GM21619 (cell line): ENCODE results near the gene SYCE3.
"Not testable (repeated sequence)": the region's sequence is repeated elsewhere in the genome, so short reads cannot be mapped to it uniquely, and the experiment has no call there.

Experiments used
- ATAC-seq: cut with Tn5 transposase; IDR thresholded peaks from one replicate; pipeline ENCODE4 v1.9.1; 2021; ENCODE audit not compliant: unreplicated experiment

SYCE3 gene

DNA sequence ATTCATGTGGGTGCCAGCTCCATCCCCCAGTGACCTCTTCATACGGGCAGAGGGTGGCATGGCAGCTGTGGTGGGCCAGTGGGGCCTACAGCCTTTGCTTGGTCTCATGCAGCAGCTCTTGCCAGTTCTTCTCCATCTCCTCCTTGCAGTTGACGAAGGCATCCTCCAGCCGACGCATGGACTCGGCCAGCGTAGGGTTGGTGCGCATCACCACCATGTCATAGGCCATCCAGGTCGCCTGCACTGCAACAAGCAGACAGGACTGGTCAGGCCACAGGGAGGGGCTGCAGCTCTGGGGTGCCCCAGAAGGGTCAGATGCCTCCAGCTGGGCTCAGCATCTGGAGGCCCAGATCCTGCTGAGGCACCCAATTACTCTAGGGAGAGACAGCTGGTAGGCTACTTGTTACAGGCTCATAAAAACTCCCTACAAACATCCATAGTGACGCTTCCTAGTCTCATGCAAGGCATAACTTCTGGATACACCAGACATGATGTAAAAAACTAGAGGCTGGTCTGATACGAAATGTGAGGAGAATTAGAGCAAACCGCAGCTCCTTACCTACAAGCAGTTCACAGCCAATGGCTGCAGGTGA, 11.5 kb downstream of the SYCE3 start:
- ATAC-seq, result no peak

DNA sequence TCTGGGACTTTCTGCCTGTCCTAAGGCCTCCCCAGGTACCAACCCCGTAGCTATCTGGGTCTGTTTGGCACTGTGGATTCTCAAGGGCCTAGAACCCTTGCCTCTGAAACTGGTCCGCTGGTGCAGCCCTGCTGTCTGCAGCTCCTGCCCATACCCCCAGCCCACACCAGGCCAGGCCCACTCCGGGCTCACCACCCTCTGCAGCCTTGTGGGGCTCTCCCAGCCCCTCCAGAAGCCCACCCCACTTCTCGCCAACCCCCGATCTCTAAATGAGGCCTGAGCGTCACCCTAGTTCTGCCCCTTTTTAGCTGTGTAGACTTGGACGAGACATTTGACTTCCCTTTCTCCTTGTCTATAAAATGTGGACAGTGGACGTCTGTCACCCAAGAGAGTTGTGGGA, 12.3 kb downstream of the SYCE3 start:
- no peak for ATAC-seq

DNA sequence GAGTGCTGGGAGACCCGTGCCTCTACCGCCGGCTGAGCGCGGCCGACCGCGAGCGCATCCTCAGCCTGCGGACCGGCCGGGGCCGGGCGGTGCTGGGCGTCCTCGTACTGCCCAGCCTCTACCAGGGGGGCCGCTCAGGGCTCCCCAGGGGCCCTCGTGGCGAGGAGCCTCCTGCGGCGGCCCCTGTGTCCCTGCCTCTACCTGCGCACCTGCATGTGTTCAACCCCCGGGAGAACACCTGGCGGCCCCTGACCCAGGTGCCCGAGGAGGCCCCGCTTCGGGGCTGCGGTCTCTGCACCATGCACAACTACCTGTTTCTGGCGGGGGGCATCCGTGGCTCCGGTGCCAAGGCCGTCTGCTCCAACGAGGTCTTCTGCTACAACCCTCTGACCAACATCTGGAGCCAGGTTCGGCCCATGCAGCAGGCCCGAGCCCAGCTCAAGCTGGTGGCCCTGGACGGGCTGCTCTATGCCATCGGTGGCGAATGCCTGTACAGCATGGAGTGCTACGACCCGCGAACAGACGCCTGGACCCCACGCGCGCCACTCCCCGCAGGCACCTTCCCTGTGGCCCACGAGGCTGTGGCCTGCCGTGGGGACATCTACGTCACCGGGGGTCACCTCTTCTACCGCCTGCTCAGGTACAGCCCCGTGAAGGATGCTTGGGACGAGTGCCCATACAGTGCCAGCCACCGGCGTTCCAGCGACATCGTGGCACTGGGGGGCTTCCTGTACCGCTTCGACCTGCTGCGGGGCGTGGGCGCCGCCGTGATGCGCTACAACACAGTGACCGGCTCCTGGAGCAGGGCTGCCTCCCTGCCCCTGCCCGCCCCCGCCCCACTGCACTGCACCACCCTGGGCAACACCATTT, 13.6 kb downstream of the SYCE3 start:
- ATAC-seq, result no peak

DNA sequence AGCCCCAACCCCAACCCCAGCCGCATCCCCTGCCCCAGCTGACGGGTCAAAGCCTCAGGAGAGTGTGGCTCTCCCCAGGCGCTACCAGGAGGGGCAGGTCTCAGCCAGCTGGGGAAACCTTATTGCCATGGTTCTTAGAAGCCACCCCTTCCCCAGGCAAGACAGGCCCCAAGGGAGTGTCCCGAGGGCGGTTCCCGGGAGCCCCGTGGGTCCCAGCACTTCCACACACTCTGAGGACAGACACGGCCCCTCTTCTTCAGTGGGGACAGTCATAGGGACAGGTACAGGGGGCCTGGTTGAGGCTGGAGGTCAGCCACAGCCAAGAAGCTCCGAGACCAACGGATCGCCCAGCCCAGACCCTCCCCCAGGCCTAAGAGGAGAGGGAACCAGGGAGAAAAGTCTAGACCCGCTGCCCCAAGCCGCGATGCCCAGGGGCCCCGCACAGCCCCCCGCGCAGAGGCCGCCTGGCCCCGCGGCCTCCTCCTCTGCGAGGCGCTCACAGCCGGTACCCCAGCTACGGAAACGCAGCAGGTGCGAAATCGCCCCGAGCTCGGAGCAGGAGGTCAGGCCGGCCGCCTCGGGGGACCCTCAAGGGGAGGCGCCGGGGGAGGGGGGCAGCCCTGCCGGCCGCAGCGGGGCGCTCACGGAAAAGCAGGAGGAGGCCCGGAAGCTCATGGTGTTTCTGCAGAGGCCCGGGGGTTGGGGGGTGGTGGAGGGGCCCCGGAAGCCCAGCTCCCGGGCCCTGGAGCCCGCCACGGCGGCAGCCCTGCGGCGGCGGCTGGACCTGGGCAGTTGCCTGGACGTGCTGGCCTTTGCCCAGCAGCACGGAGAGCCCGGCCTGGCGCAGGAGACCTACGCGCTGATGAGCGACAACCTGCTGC, 14.4 kb downstream of the SYCE3 start:
- ATAC-seq, result no peak

DNA sequence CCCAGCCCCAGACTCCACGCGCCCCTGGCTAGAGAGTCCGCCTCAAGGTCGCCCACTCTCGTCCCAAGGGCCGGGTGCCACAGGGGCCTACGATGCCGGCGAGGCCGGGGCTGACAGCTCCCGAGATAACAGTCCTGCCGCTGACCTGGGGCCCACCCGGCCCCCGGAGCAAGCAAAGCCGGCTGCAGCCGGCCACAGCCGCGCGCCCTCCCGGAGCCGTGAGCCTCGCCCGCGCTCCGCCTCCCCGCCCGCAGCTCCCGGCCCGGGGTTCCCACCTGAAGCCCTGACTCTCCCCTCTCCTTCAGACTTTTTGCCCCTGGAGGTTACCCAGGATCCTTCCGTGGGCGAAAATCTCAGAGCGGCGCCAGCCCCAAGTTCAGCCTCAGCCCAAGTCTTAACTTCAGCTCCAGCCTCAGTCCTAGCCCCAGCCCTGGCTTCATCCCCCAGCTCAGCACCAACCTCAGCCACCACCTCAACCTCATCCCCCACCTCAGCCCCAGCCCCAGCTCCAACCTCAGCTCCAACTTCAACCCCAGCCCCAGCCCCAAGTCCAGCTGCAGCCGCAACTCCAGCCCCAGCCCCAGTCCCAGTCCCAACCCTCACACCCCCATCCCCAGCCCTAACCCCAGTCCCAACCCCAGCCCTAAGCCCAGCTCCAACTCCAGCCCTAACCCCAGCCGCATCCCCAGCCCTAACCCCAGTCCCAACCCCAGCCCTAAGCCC, 15.3 kb downstream of the SYCE3 start:
- no peak for ATAC-seq

DNA sequence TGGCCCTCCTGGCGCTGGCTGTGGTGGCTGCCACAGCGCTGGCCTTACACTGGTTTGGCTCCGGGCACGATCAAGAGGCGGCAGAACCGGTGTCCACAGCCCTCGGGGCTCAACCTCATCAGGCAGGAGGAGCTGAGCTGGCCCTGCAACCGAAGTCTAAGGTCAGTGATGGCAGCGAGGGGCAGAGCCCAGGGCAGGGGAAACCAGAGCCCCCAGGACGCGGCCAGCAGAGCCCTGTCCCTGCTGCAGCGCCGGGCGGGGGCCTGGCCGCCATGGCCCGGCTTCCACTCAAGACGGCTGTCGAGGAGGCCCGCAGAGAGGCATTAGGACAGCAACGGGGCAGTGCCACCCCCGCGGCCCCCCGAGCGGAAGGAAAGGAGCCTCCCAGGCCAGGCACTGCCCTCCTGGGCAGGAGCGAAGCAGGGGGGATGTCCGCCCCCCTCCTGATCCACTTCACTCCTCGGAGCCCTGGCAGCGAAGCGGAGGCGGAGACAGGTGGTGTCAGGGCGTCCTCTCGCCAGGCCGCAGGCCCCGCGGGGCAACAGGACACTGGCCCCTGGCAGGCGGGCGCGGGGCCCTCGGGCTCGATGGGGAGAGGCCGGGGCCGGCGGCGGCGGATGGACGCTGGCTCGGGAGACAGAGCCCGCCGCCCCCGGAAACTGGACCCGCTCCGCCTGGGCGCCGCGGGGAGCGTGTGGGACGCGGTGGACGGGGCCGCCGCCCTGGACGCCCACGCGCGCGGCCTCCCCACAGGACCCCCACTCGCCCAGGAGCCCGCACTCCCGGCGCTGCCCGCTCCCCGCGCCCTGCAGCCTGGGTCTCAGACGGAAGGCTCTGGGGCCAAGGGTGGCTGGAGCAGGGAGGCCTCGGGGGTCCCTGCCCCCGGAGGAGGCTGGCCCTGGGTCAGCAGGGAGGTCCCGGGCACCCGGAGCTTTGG, 16.1 kb downstream of the SYCE3 start:
- ATAC-seq, result no peak

DNA sequence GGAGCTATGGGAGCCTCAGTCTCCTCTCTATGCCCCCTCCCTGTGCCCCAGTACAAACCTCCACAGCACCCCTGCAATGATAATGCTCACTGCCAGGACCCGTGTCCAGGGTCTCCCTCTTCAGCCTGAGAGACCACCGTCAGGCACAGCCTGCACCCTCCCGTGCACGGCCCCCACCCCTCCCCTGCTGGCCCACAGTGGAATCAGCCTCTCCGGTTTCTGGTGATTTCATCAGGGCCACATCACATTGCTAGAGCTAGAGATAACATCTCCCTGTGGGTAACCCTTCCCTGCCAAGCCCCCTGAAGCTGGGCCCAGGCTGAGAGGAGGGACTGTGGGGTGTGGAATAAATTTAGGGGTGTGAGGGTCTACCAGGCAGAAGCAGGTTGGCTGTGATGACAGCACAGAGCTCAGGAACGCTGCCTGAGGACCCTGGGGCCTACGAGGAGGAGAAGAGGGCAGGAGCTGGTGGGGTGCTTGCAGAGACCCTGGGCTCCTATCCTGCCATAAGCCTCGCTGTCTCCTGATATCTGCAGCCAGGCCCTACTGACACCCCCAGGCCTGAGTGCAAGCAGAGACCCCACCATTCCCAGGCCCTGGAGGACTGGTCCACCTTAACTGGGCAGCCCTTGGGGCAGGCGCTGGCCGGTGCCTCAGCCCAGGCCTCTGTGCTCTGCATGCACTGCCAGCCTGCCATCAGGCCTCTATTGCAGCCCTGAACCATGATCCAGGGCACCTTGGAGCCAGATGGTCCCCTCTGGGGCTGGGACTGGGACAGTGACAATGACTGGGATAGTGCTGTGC, 17.0 kb downstream of the SYCE3 start, which contains the start of gene KLHDC7B:
Gene KLHDC7B (plus strand): TSS at position 378 of the 804 bp plus-strand sequence. CDS start 345 bp downstream, at position 723.
- ATAC-seq, result no peak

DNA sequence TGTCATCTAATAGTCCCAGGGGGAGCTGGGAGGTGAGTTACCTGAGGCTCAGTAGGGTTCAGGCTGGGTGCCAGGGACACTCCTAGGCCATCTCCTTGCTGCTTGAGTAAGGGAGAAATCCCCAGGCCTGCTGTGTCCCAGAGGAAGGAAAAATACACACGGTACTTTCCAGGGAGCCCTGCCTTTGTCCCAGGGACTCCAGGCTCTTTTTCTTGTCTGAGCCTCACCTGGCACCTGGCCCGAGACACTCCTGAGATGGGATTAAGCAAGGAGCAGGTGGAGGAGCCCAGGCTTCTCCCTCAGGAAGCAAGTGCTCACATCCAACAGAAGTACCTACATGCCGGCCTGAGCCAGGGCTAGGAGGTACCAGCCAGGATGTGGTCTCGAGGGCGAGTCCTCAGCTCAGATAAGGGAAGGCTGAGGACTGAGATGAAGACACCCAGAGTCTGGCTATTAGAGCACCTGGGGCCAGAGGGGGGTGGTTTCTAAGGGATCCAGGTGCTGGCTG, 17.9 kb downstream of the SYCE3 start:
- no peak for ATAC-seq

DNA sequence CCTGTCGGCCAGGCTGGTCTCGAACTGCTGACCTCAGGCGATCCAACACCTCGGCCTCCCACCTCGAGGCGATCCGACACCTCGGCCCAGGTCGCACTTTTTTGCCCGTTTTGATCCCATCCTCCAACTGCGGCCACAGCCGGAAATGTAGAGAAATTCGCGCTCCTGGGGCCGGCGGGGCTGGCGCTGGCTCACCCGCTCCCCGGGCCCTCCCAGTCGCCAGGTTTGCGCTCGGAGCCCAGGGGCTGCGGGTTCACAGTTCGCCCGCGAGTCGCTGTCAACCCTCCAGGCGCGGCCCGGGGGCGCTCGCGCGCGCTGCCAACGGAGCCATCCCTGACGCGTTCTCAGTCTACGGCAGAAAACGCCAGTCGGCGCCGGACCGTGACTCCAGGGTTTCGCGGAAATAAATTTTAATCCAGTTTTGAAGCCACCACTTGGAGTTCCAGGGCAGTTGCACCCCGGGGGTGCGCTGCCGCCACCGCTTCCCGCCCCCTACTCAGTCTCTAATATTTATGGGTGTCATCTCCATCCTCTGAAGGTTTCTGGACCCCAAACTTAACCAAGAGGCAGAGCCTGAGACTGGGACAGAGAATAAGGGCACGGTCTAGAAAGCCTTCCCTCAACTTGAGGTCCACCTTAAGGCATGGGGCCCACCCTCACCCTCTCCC, 18.5 kb downstream of the SYCE3 start:
- ATAC-seq, result no peak

DNA sequence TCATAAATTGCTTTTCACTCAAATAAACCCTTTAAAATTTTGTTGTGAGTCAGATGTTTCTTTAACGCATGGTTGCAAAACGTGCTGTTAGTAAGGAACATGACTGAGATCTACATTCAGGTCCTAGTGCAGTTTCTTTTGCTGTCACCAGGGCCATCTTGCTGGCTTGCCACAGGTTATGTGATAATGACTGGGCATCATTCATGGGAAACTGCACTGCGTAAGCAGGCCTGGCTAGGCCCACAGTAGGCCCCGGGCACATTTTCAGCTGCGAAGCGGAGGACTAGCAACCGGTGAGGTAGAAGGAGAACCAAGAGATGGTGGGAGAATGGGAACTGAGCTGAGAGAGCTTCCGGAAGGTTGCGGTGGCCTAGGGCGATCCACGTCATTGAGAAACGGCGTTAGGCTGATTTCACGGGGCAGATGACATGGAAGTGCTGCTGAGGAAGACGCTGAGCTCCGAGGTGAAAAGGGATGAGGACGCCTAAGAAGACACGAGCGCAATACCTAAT, 20.2 kb downstream of the SYCE3 start:
- no peak for ATAC-seq

DNA sequence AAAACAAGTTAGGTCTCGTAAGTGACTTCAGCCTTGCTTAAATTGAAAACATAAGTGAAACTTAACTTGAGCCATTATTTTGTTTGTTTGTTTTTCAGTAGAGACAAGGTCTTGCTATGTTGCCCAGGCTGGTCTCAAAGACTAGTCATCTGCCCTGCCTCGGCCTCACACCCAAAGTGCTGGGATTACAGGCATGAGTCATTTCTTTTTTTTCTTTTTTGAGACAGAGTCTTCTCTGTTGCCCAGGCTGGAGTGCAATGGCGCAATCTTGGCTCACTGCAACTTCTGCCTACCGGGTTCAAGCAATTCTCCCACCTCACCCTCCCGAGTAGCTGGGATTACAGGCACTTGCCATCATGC, 21.1 kb downstream of the SYCE3 start:
- ATAC-seq, result not testable (repeated sequence)

DNA sequence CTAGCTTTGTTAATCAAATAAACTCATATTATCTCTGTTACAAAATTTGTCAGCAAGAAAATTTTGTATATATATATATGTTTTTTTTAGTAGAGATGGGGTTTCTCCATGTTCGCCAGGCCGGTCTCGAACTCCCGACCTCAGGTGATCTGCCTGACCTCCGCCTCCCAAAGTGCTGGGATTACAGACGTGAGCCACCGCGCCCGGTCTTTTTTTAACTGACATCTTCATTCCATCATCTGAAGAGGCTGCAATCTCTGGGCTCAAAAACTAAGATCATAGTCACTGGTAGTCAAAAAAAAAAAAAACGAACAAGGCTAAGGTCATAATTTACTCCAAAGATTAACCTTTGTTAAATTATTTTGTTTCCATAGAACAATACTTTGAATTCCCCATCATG, 22.3 kb downstream of the SYCE3 start:
- no peak for ATAC-seq

DNA sequence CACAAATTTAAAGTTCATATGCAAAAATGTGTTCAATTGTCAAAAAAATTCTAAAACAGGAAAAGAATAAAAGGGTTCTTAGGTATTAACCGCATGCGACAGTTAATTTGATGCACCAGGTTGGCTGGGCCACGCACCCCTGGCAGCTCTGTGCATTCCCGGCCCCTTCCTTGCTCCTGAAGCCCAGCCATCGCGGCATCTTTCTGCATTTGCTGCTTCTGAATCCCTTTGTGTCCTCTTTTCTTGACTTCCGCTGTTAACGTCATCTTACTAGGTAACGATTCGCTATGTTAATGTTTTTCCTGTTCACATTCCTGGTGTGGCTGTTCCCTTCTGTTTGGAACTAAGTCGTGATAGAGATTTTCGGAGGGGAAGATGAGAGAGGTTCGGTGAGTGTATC, 25.0 kb downstream of the SYCE3 start:
- no peak for ATAC-seq

DNA sequence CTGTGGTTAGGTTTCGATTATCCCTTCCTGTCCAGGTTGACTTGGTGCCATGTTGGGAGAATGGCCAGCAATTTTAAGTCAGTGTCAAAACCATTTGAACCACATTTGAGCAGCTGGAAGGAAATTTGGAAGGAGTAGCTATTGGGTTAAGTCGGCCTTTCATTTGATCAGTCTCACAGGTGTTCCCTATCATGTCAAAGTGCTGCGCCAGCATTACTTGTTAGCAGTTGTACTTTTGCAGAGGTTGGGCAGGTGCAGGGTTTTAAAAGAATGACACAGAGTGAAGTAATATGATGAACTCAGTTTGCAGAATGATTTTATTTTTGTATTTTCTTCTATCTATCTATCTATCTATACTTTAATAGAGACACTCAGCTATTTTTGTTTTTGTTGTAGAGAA, 26.5 kb downstream of the SYCE3 start:
- ATAC-seq, result no peak

DNA sequence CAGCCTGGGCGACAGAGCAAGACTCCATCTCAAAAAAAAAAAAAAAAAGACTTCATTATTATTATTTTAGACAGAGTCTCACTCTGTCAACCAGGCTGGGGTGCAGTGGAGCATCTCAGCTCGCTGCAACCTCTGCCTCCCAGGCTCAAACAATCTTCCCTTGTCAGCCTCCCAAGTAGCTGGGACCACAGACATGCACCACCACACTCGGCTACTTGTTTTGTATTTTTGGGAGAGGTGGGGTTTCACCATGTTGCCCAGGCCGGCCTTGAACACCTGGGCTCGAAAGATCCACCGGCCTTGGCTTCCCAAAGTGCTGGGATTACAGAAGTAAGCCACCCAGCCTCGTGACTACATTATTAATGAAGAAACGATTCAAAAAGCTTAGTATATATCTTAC, 27.6 kb downstream of the SYCE3 start:
- no peak for ATAC-seq

DNA sequence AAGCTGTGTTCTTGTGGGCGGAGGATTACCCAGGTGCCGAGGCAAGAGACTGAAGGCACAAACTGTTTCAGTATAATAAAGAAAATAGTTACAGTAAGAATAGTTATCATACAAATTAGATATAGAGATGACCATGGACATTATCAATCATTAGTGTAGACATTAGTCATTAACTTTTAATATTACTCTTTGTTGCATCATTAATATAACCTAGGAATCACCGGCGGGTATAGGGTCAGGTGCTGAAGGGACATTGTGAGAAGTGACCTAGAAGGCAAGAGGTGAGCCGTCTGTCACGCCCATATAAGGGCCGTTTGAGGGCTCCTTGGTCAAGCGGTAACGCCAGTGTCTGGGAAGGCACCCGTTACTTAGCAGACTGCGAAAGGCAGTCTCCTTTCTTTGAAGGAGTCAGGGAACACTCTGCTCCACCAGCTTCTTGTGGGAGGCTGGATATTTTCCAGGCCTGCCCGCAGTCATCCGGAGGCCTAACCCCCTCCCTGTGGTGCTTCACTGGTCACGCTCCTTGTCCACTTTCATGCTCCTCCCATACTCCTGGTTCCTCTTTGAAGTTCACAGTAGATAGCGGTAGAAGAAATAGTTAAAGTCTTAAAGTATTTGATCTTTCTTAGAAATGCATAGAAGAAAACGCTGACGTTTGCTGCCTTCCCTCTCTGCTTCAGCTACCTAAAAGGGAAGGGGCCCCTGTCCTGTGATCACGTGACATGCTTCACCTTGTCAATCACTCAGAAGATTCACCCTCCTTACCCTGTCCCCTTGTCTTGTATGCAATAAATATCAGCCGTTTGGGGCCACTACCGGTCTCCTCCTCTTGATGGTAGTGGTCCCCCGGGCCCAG, 28.6 kb downstream of the SYCE3 start:
- ATAC-seq, result not testable (repeated sequence)
